Neural cell (in vitro differentiated cells): ENCODE measurements around the gene DBX1.

Source experiments
- EZH2 ChIP-seq: fragments of 200-600, 300-800 bp; shearing (Covaris generic), sonication (generic); IDR thresholded peaks from 2 replicates; pipeline ENCODE4 v1.6.1; 2014; ENCODE audit warnings: antibody characterized with exemption, low read length, borderline replicate concordance, mild to moderate bottlenecking; ENCODE audit not compliant: insufficient read depth, poor library complexity, severe bottlenecking
- MXI1 ChIP-seq: fragments of 450-650 bp; conservative IDR thresholded peaks from 2 replicates; pipeline ENCODE4 v1.6.1; 2014; ENCODE audit warnings: antibody characterized with exemption, mild to moderate bottlenecking; ENCODE audit not compliant: poor library complexity, severe bottlenecking
- POLR2AphosphoS5 ChIP-seq: IDR thresholded peaks from 2 replicates; pipeline ENCODE4 v1.6.1; 2012
- SMC3 ChIP-seq: fragments of 450-650 bp; conservative IDR thresholded peaks from 2 replicates; pipeline ENCODE4 v1.6.1; 2014; ENCODE audit warnings: antibody characterized with exemption, mild to moderate bottlenecking, moderate library complexity; ENCODE audit not compliant: poor library complexity
- TAF1 ChIP-seq: IDR thresholded peaks from 2 replicates; pipeline ENCODE4 v1.6.1; 2012; ENCODE audit warnings: low read depth
- TF ChIP-seq, protein P1 (sequence below): fragments of 450-650 bp; IDR thresholded peaks from 2 replicates; pipeline ENCODE4 v1.5.1; 2014; ENCODE audit warnings: antibody characterized with exemption, mild to moderate bottlenecking, moderate library complexity; ENCODE audit not compliant: poor library complexity, severe bottlenecking

DNA sequence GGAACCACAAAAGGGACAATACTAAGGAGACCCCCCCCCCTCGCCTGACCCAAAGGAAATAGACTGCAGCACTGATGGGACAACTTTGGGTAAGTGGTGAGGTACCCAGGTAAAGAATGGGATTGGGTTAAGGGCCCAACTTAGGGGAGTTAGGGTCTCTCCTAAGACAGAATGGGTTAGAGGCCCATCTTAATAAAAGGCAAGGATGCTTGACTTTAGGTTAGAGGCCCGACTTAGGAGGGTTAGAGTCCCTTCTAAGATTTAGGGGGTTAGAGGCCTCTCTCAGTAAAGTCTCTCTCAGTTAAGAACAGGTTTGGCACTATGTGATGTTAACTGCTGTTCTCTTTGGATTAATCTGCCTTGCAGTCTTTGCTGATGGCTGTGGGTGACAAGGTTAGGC lies 41.0 kb upstream of the DBX1 start:
- TF ChIP-seq, protein P1, sequence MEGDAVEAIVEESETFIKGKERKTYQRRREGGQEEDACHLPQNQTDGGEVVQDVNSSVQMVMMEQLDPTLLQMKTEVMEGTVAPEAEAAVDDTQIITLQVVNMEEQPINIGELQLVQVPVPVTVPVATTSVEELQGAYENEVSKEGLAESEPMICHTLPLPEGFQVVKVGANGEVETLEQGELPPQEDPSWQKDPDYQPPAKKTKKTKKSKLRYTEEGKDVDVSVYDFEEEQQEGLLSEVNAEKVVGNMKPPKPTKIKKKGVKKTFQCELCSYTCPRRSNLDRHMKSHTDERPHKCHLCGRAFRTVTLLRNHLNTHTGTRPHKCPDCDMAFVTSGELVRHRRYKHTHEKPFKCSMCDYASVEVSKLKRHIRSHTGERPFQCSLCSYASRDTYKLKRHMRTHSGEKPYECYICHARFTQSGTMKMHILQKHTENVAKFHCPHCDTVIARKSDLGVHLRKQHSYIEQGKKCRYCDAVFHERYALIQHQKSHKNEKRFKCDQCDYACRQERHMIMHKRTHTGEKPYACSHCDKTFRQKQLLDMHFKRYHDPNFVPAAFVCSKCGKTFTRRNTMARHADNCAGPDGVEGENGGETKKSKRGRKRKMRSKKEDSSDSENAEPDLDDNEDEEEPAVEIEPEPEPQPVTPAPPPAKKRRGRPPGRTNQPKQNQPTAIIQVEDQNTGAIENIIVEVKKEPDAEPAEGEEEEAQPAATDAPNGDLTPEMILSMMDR = no peak
- no peak for TF ChIP-seq SMC3
- no peak for TF ChIP-seq MXI1
- no peak for TF ChIP-seq POLR2AphosphoS5
- TF ChIP-seq TAF1 = no peak
- TF ChIP-seq EZH2 = no peak
